HK-2 (cell line): ENCODE measurements around the gene MORC3.

Experiments used
- DNase-seq: peaks from one replicate; pipeline ENCODE4 v3.0.0-alpha.2; 2018; ENCODE audit not compliant: unreplicated experiment

The MORC3 gene

DNA sequence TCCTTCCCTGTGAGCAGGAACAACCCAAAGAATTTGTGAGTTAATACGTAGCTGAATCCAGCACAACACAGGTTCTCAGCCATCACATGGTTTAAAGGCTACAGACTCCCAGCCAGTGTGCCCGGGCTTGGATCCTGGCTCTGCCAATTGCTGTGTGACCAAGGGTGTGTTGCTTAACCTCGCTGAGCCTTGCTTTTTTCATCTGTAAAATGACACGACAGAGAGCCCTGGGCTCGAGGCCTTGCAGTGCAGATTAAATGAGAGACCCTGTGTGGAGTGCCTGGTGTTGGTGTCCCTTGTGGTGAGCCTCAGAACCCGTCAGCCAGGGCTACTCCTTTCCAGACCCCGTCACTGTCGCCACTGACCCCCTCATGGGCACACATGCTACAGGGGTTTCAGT, 104.6 kb downstream of the MORC3 start:
- no peak for DNase-seq

DNA sequence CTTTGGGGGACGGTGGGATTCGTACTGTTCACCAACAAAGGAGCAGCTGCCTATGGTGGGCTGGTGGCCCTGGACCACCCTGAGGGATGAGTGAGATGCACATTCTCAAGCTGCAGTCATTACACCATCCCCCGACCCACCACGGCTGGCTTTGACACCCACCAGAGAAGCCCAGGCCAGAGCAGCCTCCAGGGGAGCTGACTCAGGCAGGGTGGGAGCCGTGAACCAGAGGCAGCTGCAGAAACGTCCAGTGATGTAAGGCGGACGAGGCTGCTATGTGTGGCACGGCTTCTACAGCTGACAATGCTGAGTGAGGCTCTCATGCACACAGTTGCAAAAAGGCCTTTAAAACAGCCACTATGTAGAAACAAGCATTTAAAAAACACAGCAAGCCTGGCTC, 105.3 kb downstream of the MORC3 start:
- DNase-seq, result no peak
